Measurements from ENCODE around the gene DUS1L. TPM values are rescaled to one million over a fixed set of nuclear protein-coding genes. Genes with fewer than 3 reads are reported as not detected.

DUS1L gene
- total RNA-seq, 1 experiment from 2014 or later: 129 TPM

- no peaks in the 10 kb centered on the region for H3K27me3 Mint-ChIP-seq (ENCODE audit: insufficient read depth, unreplicated experiment)
- TF ChIP-seq CTCF (IDR thresholded peaks at IDR 0.05; ENCODE audit: insufficient read depth in 1 of 2, low read depth in 1 of 2, low read length in 1 of 2, severe bottlenecking in 1 of 2, unreplicated experiment in 1 of 2): no peak
- no peak overlapping the region for H3K4me3 Mint-ChIP-seq (ENCODE audit: unreplicated experiment)
- no peaks in the 10 kb centered on the region for H3K4me1 Mint-ChIP-seq (ENCODE audit: low read depth, unreplicated experiment)
- no peak overlapping the region for H3K27ac Mint-ChIP-seq (ENCODE audit: unreplicated experiment)
- H3K9me3 Mint-ChIP-seq (ENCODE audit: unreplicated experiment): no peaks in the 10 kb centered on the region
- BruUV-seq (replicated peaks): no TSS peak
- POLR2A ChIA-PET: no interaction called here
- H3K36me3 Mint-ChIP-seq (ENCODE audit: insufficient read depth, unreplicated experiment): peaks cover 17% of the 10 kb centered on the region
- DNase-seq: no peak
- Histone ChIP-seq H3K36me3 (ENCODE audit: control insufficient read depth, insufficient read depth, low read length) (no peaks in the 10 kb centered on the region), H3K4me1 (peaks cover 10% of the 10 kb centered on the region), H3K27me3 (replicated peaks; ENCODE audit: control insufficient read depth, insufficient read depth, low read length) (no peaks in the 10 kb centered on the region), H3K9me3 (no peaks in the 10 kb centered on the region), H3K4me3 (ENCODE audit: low read depth, low read length) (no peak overlapping the region)
- intact Hi-C loops (cut with micrococcal nuclease; ENCODE audit: unreplicated experiment): no loop called here
- CTCF ChIA-PET: no interaction called here
These were observed 57.2 kb downstream of the DUS1L start for GRCh38 chr17:82008258-82008940.

Other genes starting within 250 kb of the DUS1L start
- 59.7 and 60.0 TPM in 2 replicates for gene MCRIP1, start 232.5 kb downstream of the DUS1L start, total RNA-seq (2022)
- 0.93 TPM in 1 of 2 replicates, not detected in the other for gene PPP1R27, start 230.8 kb downstream of the DUS1L start, total RNA-seq (2022)
- 895 and 958 TPM in 2 replicates for gene P4HB, start 205.3 kb downstream of the DUS1L start, total RNA-seq (2022)
- 253 and 292 TPM in 2 replicates for gene ARHGDIA, start 194.5 kb downstream of the DUS1L start, total RNA-seq (2022)
- gene ALYREF, start 174.2 kb downstream of the DUS1L start, total RNA-seq (2022): 248 and 252 TPM in 2 replicates
- gene ANAPC11, start 174.1 kb downstream of the DUS1L start, total RNA-seq (2022): 133 and 140 TPM in 2 replicates
- gene NPB, start 163.6 kb downstream of the DUS1L start, total RNA-seq (2022): 0.37 and 0.68 TPM in 2 replicates
- gene PCYT2, start 154.4 kb downstream of the DUS1L start, total RNA-seq (2022): 125 and 151 TPM in 2 replicates
- gene SIRT7, start 147.6 kb downstream of the DUS1L start, total RNA-seq (2022): 55.6 and 57.4 TPM in 2 replicates
- gene MAFG, start 138.1 kb downstream of the DUS1L start, total RNA-seq (2022): 28.9 and 29.1 TPM in 2 replicates
- gene PYCR1, start 128.5 kb downstream of the DUS1L start, total RNA-seq (2022): 200 and 203 TPM in 2 replicates
- not detected in 2 replicates for gene MYADML2, start 118.6 kb downstream of the DUS1L start, total RNA-seq (2022)
- gene NOTUM, start 104.6 kb downstream of the DUS1L start, total RNA-seq (2022): 11.1 and 13.0 TPM in 2 replicates
- gene ASPSCR1, start 88.2 kb downstream of the DUS1L start, total RNA-seq (2022): 58.0 and 59.2 TPM in 2 replicates
- gene CENPX, start 42.9 kb downstream of the DUS1L start, total RNA-seq (2022): 85.3 and 94.9 TPM in 2 replicates
- gene LRRC45, start 42.5 kb downstream of the DUS1L start, total RNA-seq (2022): 33.2 and 38.2 TPM in 2 replicates
- gene RAC3, start 34.1 kb downstream of the DUS1L start, total RNA-seq (2022): 94.5 and 96.7 TPM in 2 replicates
- gene DCXR, start 28.1 kb downstream of the DUS1L start, total RNA-seq (2022): 197 and 208 TPM in 2 replicates
- 33.0 and 35.5 TPM in 2 replicates for gene RFNG, start 14.0 kb downstream of the DUS1L start, total RNA-seq (2022)
- 185 and 195 TPM in 2 replicates for gene GPS1, start 13.9 kb downstream of the DUS1L start, total RNA-seq (2022)
- gene FASN, start 32.4 kb upstream of the DUS1L start, total RNA-seq (2022): 330 and 359 TPM in 2 replicates
- gene CCDC57, start 147.0 kb upstream of the DUS1L start, total RNA-seq (2022): 31.0 and 32.2 TPM in 2 replicates
- 13.1 and 13.7 TPM in 2 replicates for gene SLC16A3, start 163.2 kb upstream of the DUS1L start, total RNA-seq (2022)
- 196 TPM in 2 replicates for gene CSNK1D, start 207.9 kb upstream of the DUS1L start, total RNA-seq (2022)